DOHH2 (cell line): Measurements from ENCODE around the gene SLC10A3.

Experiments
- H3F3A ChIP-seq: fragments of 200-600 bp; sonication (generic), shearing (Covaris generic); 2 replicates; pipeline ENCODE4 v1.6.0; 2016; ENCODE audit warnings: antibody characterized with exemption, mild to moderate bottlenecking; ENCODE audit not compliant: control insufficient read depth, insufficient read depth
- H3K27ac ChIP-seq: fragments of 200-600 bp; sonication (generic); 2 replicates; pipeline ENCODE4 v1.5.1; 2014; ENCODE audit warnings: low read depth, mild to moderate bottlenecking, low read length, moderate library complexity
- H3K27me3 ChIP-seq: fragments of 200-600 bp; sonication (generic); 2 replicates; pipeline ENCODE4 v1.6.1; 2014; ENCODE audit warnings: mild to moderate bottlenecking, low read length, mixed read lengths; ENCODE audit not compliant: control insufficient read depth
- H3K36me3 ChIP-seq: fragments of 200-600 bp; sonication (generic); 2 replicates; pipeline ENCODE4 v1.6.1; 2014; ENCODE audit warnings: mild to moderate bottlenecking, low read length, moderate library complexity, mixed read lengths; ENCODE audit not compliant: control insufficient read depth
- H3K4me1 ChIP-seq: fragments of 200-600 bp; sonication (generic); 2 replicates; pipeline ENCODE4 v1.6.1; 2014; ENCODE audit warnings: mild to moderate bottlenecking, low read length, mixed read lengths; ENCODE audit not compliant: control insufficient read depth
- H3K4me2 ChIP-seq: fragments of 200-600 bp; sonication (generic); 2 replicates; pipeline ENCODE4 v1.6.0; 2014; ENCODE audit warnings: mild to moderate bottlenecking, low read length, moderate library complexity
- H3K4me3 ChIP-seq: fragments of 200-600 bp; sonication (generic); 2 replicates; pipeline ENCODE4 v1.5.1; 2014; ENCODE audit warnings: mild to moderate bottlenecking, low read length, mixed read lengths
- H3K79me2 ChIP-seq: fragments of 200-600 bp; sonication (generic); 2 replicates; pipeline ENCODE4 v1.6.1; 2014; ENCODE audit warnings: mild to moderate bottlenecking, low read length, mixed read lengths; ENCODE audit not compliant: control insufficient read depth
- H3K9me2 ChIP-seq: fragments of 200-600 bp; sonication (generic); replicated peaks from 2 replicates; pipeline ENCODE4 v1.6.1; 2014; ENCODE audit warnings: mild to moderate bottlenecking, low read length, mixed read lengths; ENCODE audit not compliant: control insufficient read depth
- H3K9me3 ChIP-seq: fragments of 200-600 bp; sonication (generic); 2 replicates; pipeline ENCODE4 v1.6.1; 2014; ENCODE audit warnings: antibody characterized with exemption, low read length, mixed read lengths; ENCODE audit not compliant: control insufficient read depth, insufficient read depth
- H4K20me1 ChIP-seq: fragments of 200-600 bp; sonication (generic); 2 replicates; pipeline ENCODE4 v1.6.0; 2014; ENCODE audit warnings: low read depth, mild to moderate bottlenecking, antibody characterized with exemption, low read length, moderate library complexity; ENCODE audit not compliant: control insufficient read depth, insufficient read depth
- CTCF ChIP-seq: fragments of 200-600 bp; sonication (generic); IDR thresholded peaks from one replicate; pipeline ENCODE4 v1.5.1; 2014; ENCODE audit warnings: antibody characterized with exemption, mild to moderate bottlenecking, low read depth, low read length; ENCODE audit not compliant: poor library complexity, severe bottlenecking
- EZH2phosphoT487 ChIP-seq: fragments of 200-600 bp; sonication (generic); IDR thresholded peaks from 2 replicates; pipeline ENCODE4 v1.6.1; 2017; ENCODE audit warnings: borderline replicate concordance, mild to moderate bottlenecking, antibody characterized with exemption, low read length, moderate library complexity, mixed read lengths

SLC10A3 gene

DNA sequence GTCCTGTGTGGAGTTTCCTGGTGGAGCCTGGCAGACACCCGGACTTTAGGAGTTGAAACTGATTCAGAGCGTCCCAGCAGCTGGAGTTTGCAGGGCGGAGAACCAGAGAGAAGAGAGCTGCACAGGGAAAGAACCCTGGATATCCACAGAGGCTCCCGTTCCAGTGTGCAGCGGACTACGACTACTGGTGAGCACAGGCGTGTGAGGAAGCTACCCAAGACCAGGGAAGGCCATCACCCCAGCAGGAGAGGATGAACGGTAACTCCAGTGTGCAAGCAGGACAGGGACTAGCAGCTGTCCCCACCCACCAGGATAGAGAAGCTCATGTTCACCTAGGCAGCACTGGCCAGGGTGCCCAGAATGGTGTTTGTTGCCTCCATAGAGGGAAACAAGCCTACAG is 13.6 kb downstream of the SLC10A3 start:
- Histone ChIP-seq H4K20me1 (no peaks in the 10 kb centered on the region), H3K9me2 (no peaks in the 10 kb centered on the region), H3K9me3 (no peaks in the 10 kb centered on the region), H3K79me2 (peaks cover 8% of the 10 kb centered on the region), H3K4me1 (peaks cover 34% of the 10 kb centered on the region), H3K27me3 (no peaks in the 10 kb centered on the region), H3K36me3 (no peaks in the 10 kb centered on the region), H3K4me2 (no peak overlapping the region), H3K27ac (no peak overlapping the region), H3K4me3 (no peak overlapping the region), H3F3A (peaks cover 2% of the 10 kb centered on the region; the same call in 1 of the 2 replicates)
- TF ChIP-seq EZH2phosphoT487 (no peak), CTCF (no peak)

DNA sequence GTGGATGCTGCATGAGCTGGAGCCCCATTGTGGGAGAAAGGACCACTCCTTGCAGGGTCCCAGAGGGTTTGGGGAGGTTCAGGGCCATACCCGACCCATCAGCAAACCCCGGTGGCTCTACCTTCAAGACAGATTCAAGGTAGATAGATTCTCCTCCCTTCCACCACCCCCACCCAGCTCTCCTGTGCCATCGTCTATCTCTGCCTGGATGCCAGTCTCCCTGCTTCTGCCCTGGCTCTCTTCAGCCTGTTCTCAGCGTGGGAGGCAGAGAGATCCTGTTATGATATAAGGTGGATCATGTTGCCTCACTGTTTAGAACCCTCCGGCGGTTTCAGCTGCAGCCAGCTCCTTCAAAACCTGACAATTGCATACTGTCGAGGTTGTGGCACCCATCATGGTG is 16.7 kb downstream of the SLC10A3 start:
- no peaks in the 10 kb centered on the region for H3K36me3 ChIP-seq
- H3F3A ChIP-seq = peaks cover 2% of the 10 kb centered on the region; the same call in 1 of the 2 replicates
- no peaks in the 10 kb centered on the region for H4K20me1 ChIP-seq
- TF ChIP-seq CTCF (no peak), EZH2phosphoT487 (no peak)
- no peaks in the 10 kb centered on the region for H3K27me3 ChIP-seq
- H3K27ac ChIP-seq = no peak overlapping the region
- peaks cover 8% of the 10 kb centered on the region for H3K79me2 ChIP-seq
- no peaks in the 10 kb centered on the region for H3K9me2 ChIP-seq
- no peak overlapping the region for H3K4me2 ChIP-seq
- H3K4me3 ChIP-seq = no peak overlapping the region
- H3K4me1 ChIP-seq = peaks cover 9% of the 10 kb centered on the region
- H3K9me3 ChIP-seq = no peaks in the 10 kb centered on the region

GRCh38 chrX:154472685-154473632 is 17.5 kb downstream of the SLC10A3 start:
- no peak overlapping the region for H3K4me3 ChIP-seq
- H3K27ac ChIP-seq = no peak overlapping the region
- no peaks in the 10 kb centered on the region for H4K20me1 ChIP-seq
- no peaks in the 10 kb centered on the region for H3K9me2 ChIP-seq
- H3F3A ChIP-seq = peaks cover 2% of the 10 kb centered on the region; the same call in 1 of the 2 replicates
- peaks cover 3% of the 10 kb centered on the region for H3K79me2 ChIP-seq
- H3K4me1 ChIP-seq = peaks cover 7% of the 10 kb centered on the region
- TF ChIP-seq CTCF (no peak), EZH2phosphoT487 (no peak)
- H3K27me3 ChIP-seq = no peaks in the 10 kb centered on the region
- no peaks in the 10 kb centered on the region; the same call in 1 of the 2 replicates for H3K36me3 ChIP-seq
- no peak overlapping the region for H3K4me2 ChIP-seq
- H3K9me3 ChIP-seq = no peaks in the 10 kb centered on the region
